HCT116 (cell line): Measurements from ENCODE around the gene CACNG6. TPM values are rescaled to one million over a fixed set of nuclear protein-coding genes. Genes with fewer than 3 reads are reported as not detected.

Experiments
- ATAC-seq: fragments of 200-7000 bp; cut with Tn5 transposase; 2 replicates; pipeline ENCODE4 v1.9.1; 2020; ENCODE audit warnings: mild to moderate bottlenecking, moderate library complexity
- BruUV-seq: library from RNA; stranded (reverse); fragments of 400-500 nt; replicated peaks from 2 replicates; lab custom pipeline; 2021; lab: Mats Ljungman, UMichigan
- CTCF ChIA-PET: fragments of 300-600 bp; sonication (Branson Sonifier 250); formaldehyde crosslinking; loops from one replicate; lab custom pipeline; 2021; ENCODE audit warnings: antibody characterized with exemption; lab: Charles Lee
- POLR2A ChIA-PET: fragments of 300-600, 350-600 bp; sonication (Branson Sonifier 250); formaldehyde crosslinking; loops from one replicate; lab custom pipeline; 2021; ENCODE audit warnings: antibody characterized with exemption; lab: Charles Lee
- RAD21 ChIA-PET, 2 experiments: fragments of 300-600 bp; sonication (Branson Sonifier 250); formaldehyde crosslinking; loops; one replicate each; lab custom pipeline; 2023; ENCODE audit warnings: low total read pairs in 2 of 2; ENCODE audit not compliant: uncharacterized antibody in 2 of 2, unreplicated experiment in 2 of 2, low non-redundant PET in 1 of 2; lab: Charles Lee
- DNase-seq: peaks from one replicate; pipeline ENCODE4 v3.0.0-alpha.2; 2010; ENCODE audit warnings: low read depth, low spot score
- H2AFZ ChIP-seq: fragments of 200-600 bp; shearing (Covaris generic), sonication (generic); 2 replicates; pipeline ENCODE4 v1.6.1; 2017; ENCODE audit warnings: low read depth, mixed run types, mixed read lengths, antibody characterized with exemption, low read length; ENCODE audit not compliant: poor library complexity, severe bottlenecking
- H3K27ac ChIP-seq: 2 replicates; pipeline ENCODE4 v1.5.1; 2012; ENCODE audit warnings: low read depth, low read length
- H3K27me3 ChIP-seq: fragments of 200-600 bp; sonication (generic); 2 replicates; pipeline ENCODE4 v1.6.1; 2016; ENCODE audit warnings: mixed run types, low read length, mixed read lengths; ENCODE audit not compliant: insufficient read depth
- H3K36me3 ChIP-seq, 2 experiments: fragments of 200-500 bp in 1 of 2; fragments of 200-600 bp in 1 of 2; sonication (Bioruptor generic) in 1 of 2; sonication (generic) in 1 of 2; 2 replicates each; pipeline versions ENCODE4 v1.5.1 to v1.6.1; 2014 to 2016; ENCODE audit warnings: low read length in 2 of 2, inconsistent platforms in 1 of 2, mixed read lengths in 1 of 2, mixed run types in 1 of 2; ENCODE audit not compliant: insufficient read depth in 2 of 2, control insufficient read depth in 1 of 2
- H3K4me1 ChIP-seq, 2 experiments: fragments of 200-600 bp in 1 of 2; sonication (generic) in 1 of 2; 2 replicates each; pipeline versions ENCODE4 v1.5.1 to v1.6.1; 2012 to 2017; ENCODE audit warnings: low read length in 2 of 2, inconsistent platforms in 1 of 2, mild to moderate bottlenecking in 1 of 2, mixed read lengths in 1 of 2, mixed run types in 1 of 2, moderate library complexity in 1 of 2; ENCODE audit not compliant: insufficient read depth in 2 of 2, control insufficient read depth in 1 of 2
- H3K4me2 ChIP-seq: fragments of 200-600 bp; sonication (generic); 2 replicates; pipeline ENCODE4 v1.6.1; 2017; ENCODE audit warnings: mixed run types, low read length, mixed read lengths
- H3K4me3 ChIP-seq, 2 experiments: fragments of 200-600 bp in 1 of 2; sonication (generic) in 1 of 2; replicated peaks in 1 of 2; 2 replicates each; pipeline ENCODE4 v1.5.1; 2011 to 2016; ENCODE audit warnings: low read length in 2 of 2, control low read depth in 1 of 2, low read depth in 1 of 2, mild to moderate bottlenecking in 1 of 2, mixed read lengths in 1 of 2, mixed run types in 1 of 2
- H3K79me2 ChIP-seq: fragments of 200-600 bp; sonication (generic); 2 replicates; pipeline ENCODE4 v1.6.1; 2017; ENCODE audit warnings: mild to moderate bottlenecking, mixed run types, low read length, moderate library complexity, mixed read lengths; ENCODE audit not compliant: insufficient read depth
- H3K9ac ChIP-seq: fragments of 200-600 bp; sonication (generic); 2 replicates; pipeline ENCODE4 v1.6.1; 2016; ENCODE audit warnings: low read length, mixed read lengths
- H3K9me2 ChIP-seq: fragments of 200-600 bp; sonication (generic), shearing (Covaris generic); 2 replicates; pipeline ENCODE4 v1.6.1; 2017; ENCODE audit warnings: mixed run types, mild to moderate bottlenecking, moderate library complexity; ENCODE audit not compliant: insufficient read depth
- H3K9me3 ChIP-seq, 2 experiments: fragments of 200-500 bp in 1 of 2; fragments of 200-600 bp in 1 of 2; sonication (Bioruptor generic) in 1 of 2; sonication (generic) in 1 of 2; 2 replicates each; pipeline ENCODE4 v1.6.1; 2014 to 2017; ENCODE audit warnings: low read length in 2 of 2, mixed read lengths in 2 of 2, inconsistent platforms in 1 of 2, low read depth in 1 of 2, mild to moderate bottlenecking in 1 of 2, mixed run types in 1 of 2, moderate library complexity in 1 of 2; ENCODE audit not compliant: control insufficient read depth in 1 of 2, insufficient read depth in 1 of 2
- H4K20me1 ChIP-seq: fragments of 200-600 bp; sonication (generic), shearing (Covaris generic); 2 replicates; pipeline ENCODE4 v1.6.1; 2017; ENCODE audit warnings: mixed run types, mild to moderate bottlenecking, moderate library complexity; ENCODE audit not compliant: insufficient read depth
- CEBPB ChIP-seq: IDR thresholded peaks from 2 replicates; pipeline ENCODE4 v1.6.1; 2012; ENCODE audit warnings: low read depth
- CTCF ChIP-seq, 3 experiments: fragments of 200-600 bp in 1 of 3; sonication (generic) in 1 of 3; IDR thresholded peaks in 2 of 3; conservative IDR thresholded peaks in 1 of 3; 2 replicates each; pipeline ENCODE4 v1.5.1; 2012 to 2017; ENCODE audit warnings: low read depth in 2 of 3, low read length in 2 of 3, antibody characterized with exemption in 1 of 3, borderline replicate concordance in 1 of 3, control low read depth in 1 of 3, mild to moderate bottlenecking in 1 of 3, mixed read lengths in 1 of 3, mixed run types in 1 of 3, moderate library complexity in 1 of 3; ENCODE audit not compliant: insufficient read depth in 1 of 3
- EGR1 ChIP-seq: IDR thresholded peaks from 2 replicates; pipeline ENCODE4 v1.6.1; 2012; ENCODE audit warnings: low read depth
- FOSL1 ChIP-seq: IDR thresholded peaks from 2 replicates; pipeline ENCODE4 v1.6.1; 2012; ENCODE audit warnings: low read depth
- JUND ChIP-seq: IDR thresholded peaks from 2 replicates; pipeline ENCODE4 v1.6.1; 2012
- POLR2A ChIP-seq: IDR thresholded peaks from 2 replicates; pipeline ENCODE4 v1.7.0; 2011; ENCODE audit warnings: borderline replicate concordance; ENCODE audit not compliant: insufficient read depth, insufficient read length; ENCODE audit errors: extremely low read depth
- POLR2AphosphoS5 ChIP-seq: IDR thresholded peaks from 2 replicates; pipeline ENCODE4 v1.6.1; 2011; ENCODE audit warnings: mild to moderate bottlenecking, low read depth, low read length, moderate library complexity
- RAD21 ChIP-seq: IDR thresholded peaks from 2 replicates; pipeline ENCODE4 v1.6.1; 2012; ENCODE audit warnings: low read depth, mild to moderate bottlenecking
- SRF ChIP-seq: IDR thresholded peaks from 2 replicates; pipeline ENCODE4 v1.6.1; 2012; ENCODE audit warnings: low read depth
- TCF7L2 ChIP-seq: IDR thresholded peaks from 2 replicates; pipeline ENCODE4 v1.7.0; 2011; ENCODE audit warnings: borderline replicate concordance, inconsistent platforms; ENCODE audit not compliant: insufficient read depth, insufficient read length; ENCODE audit errors: extremely low read depth
- YY1 ChIP-seq: IDR thresholded peaks from 2 replicates; pipeline ENCODE4 v1.6.1; 2011; ENCODE audit warnings: low read length, low read depth, moderate library complexity, mild to moderate bottlenecking; ENCODE audit not compliant: insufficient replicate concordance; ENCODE audit errors: extremely low read depth
- ZBTB33 ChIP-seq: IDR thresholded peaks from 2 replicates; pipeline ENCODE4 v1.6.1; 2011; ENCODE audit warnings: mild to moderate bottlenecking, low read length, moderate library complexity; ENCODE audit not compliant: insufficient replicate concordance; ENCODE audit errors: extremely low read depth
- ZFX ChIP-seq: fragments of 450-650 bp; IDR thresholded peaks from 2 replicates; pipeline ENCODE4 v1.6.1; 2017
- ZNF274 ChIP-seq: fragments of 200-500 bp; sonication (Bioruptor generic); IDR thresholded peaks from 2 replicates; pipeline ENCODE4 v1.6.1; 2014; ENCODE audit warnings: mild to moderate bottlenecking, low read depth, low read length, inconsistent platforms
- intact Hi-C: fragments of 100-400 bp; cut with micrococcal nuclease; formaldehyde crosslinking; loops from 2 replicates; pipeline ENCODE4 v1.10.0; 2022
- total RNA-seq: library from RNA; stranded (reverse); gene quantifications from one replicate; pipeline ENCODE4 v1.2.1, GENCODE V29; 2021; ENCODE audit not compliant: unreplicated experiment

CACNG6 gene
- total RNA-seq, 1 experiment from 2014 or later, result 0.15 TPM

- Histone ChIP-seq H2AFZ (no peak overlapping the region), H3K79me2 (no peaks in the 10 kb centered on the region), H3K9me3 (no peaks in the 10 kb centered on the region), H4K20me1 (no peaks in the 10 kb centered on the region), H3K27me3 (no peaks in the 10 kb centered on the region), H3K4me2 (no peak overlapping the region), H3K9ac (no peak overlapping the region), H3K9me2 (no peaks in the 10 kb centered on the region), H3K36me3 (no peaks in the 10 kb centered on the region), H3K27ac (no peak overlapping the region), H3K4me3 (no peak overlapping the region), H3K4me1 (no peaks in the 10 kb centered on the region; a peak in 1 of 4 replicates)
- RAD21 ChIA-PET, result no interaction called here
- intact Hi-C loops, result no loop called here
- DNase-seq (no peak), ATAC-seq (no peak)
- POLR2A ChIA-PET, result interaction anchor here (0.7 kb wide), 1 partner anchor 14 kb away, joined by 3 read pairs; no protein-coding TSS in a partner anchor
- CTCF ChIA-PET, result no interaction called here
- TF ChIP-seq CTCF (IDR thresholded peaks at IDR 0.05 in 2 of 3, conservative IDR thresholded peaks at IDR 0.05 in 1 of 3; ENCODE audit: borderline replicate concordance in 1 of 3, insufficient read depth in 1 of 3, low read depth in 2 of 3, low read length in 2 of 3) (no peak), CEBPB (no peak), TCF7L2 (no peak), ZFX (no peak), SRF (no peak), FOSL1 (no peak), ZNF274 (no peak), YY1 (no peak), POLR2A (no peak)
- BruUV-seq, result no TSS peak
Measured at GRCh38 chr19:54009440-54009839, 18.0 kb downstream of the CACNG6 start.

- ATAC-seq, result no peak
- no peaks in the 10 kb centered on the region for H3K36me3 ChIP-seq
- H3K79me2 ChIP-seq, result no peaks in the 10 kb centered on the region
- no peak overlapping the region for H3K27ac ChIP-seq
- H3K27me3 ChIP-seq, result no peaks in the 10 kb centered on the region
- H3K9ac ChIP-seq, result no peak overlapping the region
- BruUV-seq, result no TSS peak
- no peak overlapping the region for H3K4me3 ChIP-seq
- RAD21 ChIA-PET, result no interaction called here
- no peak overlapping the region for H3K4me2 ChIP-seq
- H4K20me1 ChIP-seq, result no peaks in the 10 kb centered on the region
- intact Hi-C loops, result no loop called here
- H3K9me3 ChIP-seq, result no peaks in the 10 kb centered on the region
- H3K4me1 ChIP-seq, result no peaks in the 10 kb centered on the region; a peak in 1 of 4 replicates
- CTCF ChIA-PET, result no interaction called here
- no peaks in the 10 kb centered on the region for H3K9me2 ChIP-seq
- H2AFZ ChIP-seq, result no peak overlapping the region
- no peak for DNase-seq
- POLR2A ChIA-PET, result no interaction called here
- TF ChIP-seq CTCF (IDR thresholded peaks at IDR 0.05 in 2 of 3, conservative IDR thresholded peaks at IDR 0.05 in 1 of 3; ENCODE audit: borderline replicate concordance in 1 of 3, insufficient read depth in 1 of 3, low read depth in 2 of 3, low read length in 2 of 3), result no peak
- no peak for TF ChIP-seq POLR2AphosphoS5
- TF ChIP-seq FOSL1, result no peak
- TF ChIP-seq YY1, result no peak
- no peak for TF ChIP-seq RAD21
- no peak for TF ChIP-seq ZNF274
- TF ChIP-seq EGR1, result no peak
- TF ChIP-seq ZBTB33, result no peak
- TF ChIP-seq JUND, result no peak
Measured at GRCh38 chr19:54010474-54010873, 19.0 kb downstream of the CACNG6 start.
